HG02642 (cell line): ENCODE data around the gene KCNG2.

Experiments used
- ATAC-seq: cut with Tn5 transposase; IDR thresholded peaks from one replicate; pipeline ENCODE4 v1.9.1; 2021; ENCODE audit warnings: mild to moderate bottlenecking; ENCODE audit not compliant: unreplicated experiment, poor library complexity

The KCNG2 gene

DNA sequence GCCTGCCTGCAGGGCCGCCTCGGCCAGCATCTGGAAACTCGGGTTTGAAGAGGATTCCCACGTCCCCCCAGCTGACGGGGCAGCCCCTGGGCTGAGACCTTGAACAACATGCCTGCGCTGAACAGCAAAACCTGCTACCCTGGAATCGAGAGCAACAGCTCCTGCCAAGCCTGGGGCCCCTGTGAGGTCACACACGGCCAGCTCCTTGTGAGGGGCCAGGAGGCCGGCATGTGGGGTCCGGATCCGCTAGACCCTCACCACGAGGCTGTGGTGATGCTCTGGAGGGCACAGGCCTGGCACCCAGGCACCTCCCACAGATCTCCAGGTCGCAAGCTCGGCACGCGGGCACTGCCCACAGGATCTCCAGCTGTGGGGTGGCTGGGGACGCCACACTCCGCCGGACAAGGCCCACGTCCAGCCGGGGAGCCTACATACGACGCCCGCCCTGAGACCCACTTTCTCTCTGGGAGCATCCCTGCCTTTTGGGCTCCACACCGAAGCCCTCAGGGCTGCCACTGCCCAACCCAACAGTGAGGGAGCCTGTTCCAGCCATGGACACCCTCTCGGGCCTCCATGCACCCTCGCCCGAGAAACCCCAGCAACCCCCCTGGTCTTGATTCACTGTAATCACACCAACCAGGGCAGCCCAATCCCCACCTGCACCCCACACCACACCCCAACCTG, 119.6 kb downstream of the KCNG2 start:
- ATAC-seq = no peak

DNA sequence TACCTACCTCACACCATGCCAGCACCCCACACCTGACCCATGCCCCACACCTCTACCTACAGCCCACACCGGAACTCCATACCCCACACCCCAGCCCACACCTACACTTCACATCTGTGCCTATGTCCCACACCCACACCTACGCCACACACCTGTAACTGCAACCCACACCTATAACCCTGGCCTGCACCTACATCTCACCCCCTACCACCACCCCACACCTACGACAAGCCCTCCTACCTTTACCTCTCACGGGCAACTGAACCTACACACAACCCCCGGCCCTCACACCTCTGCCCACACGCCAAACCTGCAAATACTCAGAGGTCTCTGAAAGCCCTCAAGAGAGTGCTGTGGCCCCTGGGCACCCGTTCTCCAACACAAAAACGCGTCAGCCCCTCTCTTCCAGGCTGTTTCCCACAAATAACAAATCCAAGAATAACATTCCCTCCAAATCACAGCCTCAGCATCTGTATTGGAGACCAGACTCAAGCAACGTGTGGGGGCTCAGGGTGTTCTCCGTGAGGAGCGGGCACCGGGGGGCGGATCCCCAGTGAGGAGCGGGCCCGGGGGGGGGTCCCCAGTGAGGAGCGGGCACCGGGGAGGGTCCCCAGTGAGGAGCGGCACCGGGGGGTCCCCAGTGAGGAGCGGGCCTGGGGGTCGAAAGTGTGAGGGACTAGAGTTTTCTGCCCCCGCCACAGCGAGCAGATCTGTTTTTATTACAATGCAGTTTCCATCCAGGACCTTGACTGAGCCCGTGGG, 120.3 kb downstream of the KCNG2 start:
- ATAC-seq = no peak

GRCh38 chr18:79918615-79919011, 120.9 kb downstream of the KCNG2 start:
- ATAC-seq = no peak

DNA sequence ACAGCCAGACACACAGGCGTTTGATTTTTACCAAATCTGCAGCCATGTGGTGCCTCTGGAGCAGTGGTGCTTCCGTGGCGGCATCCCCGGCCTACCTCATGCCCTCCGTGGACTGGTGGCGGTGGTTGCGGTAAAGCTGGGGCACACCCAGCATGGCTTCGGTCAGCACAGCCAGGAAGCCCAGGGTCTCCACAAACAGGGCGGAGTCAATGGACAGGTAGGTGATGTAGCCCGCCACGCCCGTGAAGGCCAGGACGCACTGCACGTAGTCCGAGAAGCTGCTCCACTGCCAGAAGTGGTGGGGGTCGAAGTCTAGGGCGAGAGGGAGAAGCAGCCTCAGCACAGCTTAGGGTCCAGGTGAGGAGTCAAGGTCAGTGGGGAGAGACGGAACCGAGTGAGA, 121.4 kb downstream of the KCNG2 start:
- ATAC-seq = no peak

GRCh38 chr18:79921984-79922965, 124.5 kb downstream of the KCNG2 start:
- no peak for ATAC-seq

DNA sequence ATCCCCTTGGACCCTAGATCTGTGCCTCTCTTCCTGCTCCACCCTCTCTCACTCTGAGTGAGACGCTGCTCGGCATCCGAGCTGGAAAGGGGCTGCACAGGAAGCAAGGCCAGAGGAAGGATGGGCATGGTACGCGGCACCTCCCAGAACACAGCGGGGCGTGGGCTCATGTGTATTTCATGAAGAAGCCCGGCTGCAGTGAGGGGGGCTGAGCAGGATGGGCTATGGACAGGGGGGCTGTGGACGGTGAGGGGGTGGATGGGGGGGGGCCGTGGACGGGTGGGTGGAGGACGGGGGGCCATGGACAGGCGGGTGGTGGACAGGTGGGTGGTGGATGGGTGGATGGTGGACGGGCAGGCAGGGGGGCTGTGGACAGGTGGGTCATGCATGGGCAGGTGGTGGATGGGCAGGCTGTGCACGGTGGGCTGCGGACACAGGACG, 125.3 kb downstream of the KCNG2 start:
- ATAC-seq = no peak

DNA sequence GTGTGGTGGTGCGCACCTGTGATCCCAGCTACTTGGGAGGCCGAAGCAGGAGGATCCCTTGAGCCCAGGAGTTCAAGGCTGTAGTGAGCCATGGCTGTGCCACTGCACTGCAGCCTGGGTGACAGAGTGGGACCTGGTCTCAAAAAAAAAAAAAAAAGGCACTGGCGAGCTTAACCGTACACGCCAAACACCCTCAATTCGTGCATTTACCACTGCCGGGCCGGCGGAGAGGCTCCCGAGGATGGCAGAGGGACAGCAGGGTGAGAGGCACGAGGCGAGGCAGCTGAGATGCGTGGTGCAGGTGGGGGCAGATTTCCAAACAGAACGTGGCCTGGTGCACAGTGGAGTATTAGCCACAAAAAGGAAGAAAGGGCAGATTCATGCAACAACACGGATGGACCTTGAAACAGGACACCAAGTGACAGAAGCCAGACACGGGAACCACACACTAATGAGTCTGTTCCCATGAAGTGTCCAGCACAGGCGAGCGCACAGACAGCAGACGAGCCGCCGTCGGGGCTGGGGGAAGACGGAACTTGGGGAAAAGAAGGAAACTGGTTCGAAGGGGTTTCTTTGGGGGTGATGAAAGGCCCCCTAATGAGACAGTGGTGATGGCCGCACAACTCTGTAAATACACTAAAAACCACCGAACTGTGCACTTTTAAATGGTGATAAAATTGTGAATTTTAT, 126.3 kb downstream of the KCNG2 start:
- no peak for ATAC-seq

GRCh38 chr18:79924814-79925731, 127.3 kb downstream of the KCNG2 start:
- ATAC-seq = no peak

- ATAC-seq = no peak
These were observed 128.6 kb downstream of the KCNG2 start for GRCh38 chr18:79926306-79926705.

GRCh38 chr18:79926715-79927606, 129.2 kb downstream of the KCNG2 start:
- no peak for ATAC-seq

DNA sequence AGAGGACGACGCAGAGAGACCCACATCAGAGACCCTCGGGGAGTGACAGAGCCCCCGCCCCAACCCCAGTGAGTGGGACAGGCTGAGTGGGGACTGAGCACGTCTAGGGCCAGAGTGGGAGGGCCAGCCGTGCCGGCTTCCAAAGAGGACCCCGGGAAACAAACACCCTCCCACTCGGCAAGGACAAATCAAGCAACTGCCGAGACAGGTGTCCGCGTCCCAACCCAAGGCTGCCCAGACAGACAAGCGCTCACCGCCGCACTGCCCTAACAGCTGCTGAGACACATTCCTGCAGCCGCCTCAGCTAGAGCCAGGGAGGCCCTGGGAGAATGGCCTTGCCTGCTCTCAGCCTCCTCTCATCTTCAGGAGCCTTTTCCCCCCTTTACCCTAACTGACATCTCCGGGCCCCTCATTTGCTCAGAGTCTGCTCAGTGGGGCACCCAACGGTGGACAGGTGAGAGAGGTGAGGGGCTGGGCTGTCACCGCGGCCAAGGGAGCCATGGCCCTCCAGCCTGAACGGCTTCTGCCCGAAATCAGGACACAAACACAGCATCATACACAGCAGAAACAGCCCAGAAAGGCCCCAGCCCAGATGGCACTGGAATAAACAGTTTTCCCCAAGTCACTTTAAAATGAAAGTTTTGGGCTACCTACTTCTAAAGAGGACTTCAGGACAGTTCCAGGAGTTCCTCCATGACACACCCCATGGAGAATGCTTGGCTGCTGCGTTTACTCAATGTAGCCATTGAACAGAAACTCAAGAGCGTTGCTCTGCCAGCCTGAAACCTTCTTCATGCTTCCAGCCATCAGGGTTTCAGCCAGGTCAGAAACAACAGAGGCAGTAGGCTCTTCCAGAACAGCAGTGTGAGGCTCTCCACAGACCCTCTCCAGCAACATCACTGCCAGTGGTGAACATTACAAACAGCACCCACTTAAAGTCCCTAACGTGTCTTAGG, 130.1 kb downstream of the KCNG2 start:
- ATAC-seq = no peak

DNA sequence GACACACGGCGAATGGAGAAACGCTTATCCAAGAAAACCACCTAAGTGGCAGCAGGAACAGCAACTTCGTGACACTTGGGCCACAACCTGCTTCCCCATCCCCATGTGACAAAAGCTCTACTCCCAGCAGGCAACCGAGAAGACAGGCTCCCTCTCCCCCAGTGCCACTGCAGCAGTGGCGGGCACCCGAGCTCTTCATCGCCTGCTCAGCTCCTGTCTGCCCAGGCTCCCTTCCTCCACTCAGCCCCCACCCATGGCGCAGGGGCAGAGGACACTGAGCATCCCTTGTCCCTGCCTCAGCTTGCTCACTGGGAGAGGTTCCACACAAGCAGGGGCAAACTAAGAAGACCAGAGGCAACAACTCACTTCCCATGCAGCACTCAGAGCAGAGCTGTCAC, 130.8 kb downstream of the KCNG2 start:
- no peak for ATAC-seq

GRCh38 chr18:79930020-79930642, 132.4 kb downstream of the KCNG2 start:
- no peak for ATAC-seq

GRCh38 chr18:79931475-79931874, 133.7 kb downstream of the KCNG2 start:
- ATAC-seq = no peak

DNA sequence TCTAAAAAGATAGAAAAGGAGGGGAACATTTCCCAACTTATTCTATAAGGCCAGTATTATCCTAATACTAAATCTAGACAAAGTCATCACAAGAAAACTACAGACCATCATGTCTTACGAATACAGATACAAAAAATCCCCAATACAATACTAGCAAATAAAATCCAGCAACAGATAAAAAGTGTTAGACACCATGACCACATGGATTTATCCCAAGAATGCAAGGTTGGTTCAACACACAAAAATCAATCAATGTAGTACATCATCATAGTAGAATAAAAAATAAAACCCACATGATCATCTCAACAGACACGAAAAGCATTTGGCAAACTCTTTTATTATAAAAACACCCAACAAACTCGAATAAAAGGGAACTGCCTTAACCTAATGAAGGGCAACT, 135.2 kb downstream of the KCNG2 start:
- no peak for ATAC-seq

- no peak for ATAC-seq
These were observed 136.0 kb downstream of the KCNG2 start for GRCh38 chr18:79933765-79934164.
